Body of pancreas (tissue), 4 donors: ENCODE results near the gene SAMD13.

Source experiments
- CTCF ChIP-seq, 7 experiments: fragments of 450-650 bp in 4 of 7; fragments of 200-600 bp in 3 of 7; sonication (generic) in 3 of 7; IDR thresholded peaks; one replicate each; pipeline ENCODE4 v1.5.1; 2016 to 2019; ENCODE audit warnings: antibody characterized with exemption in 7 of 7
- POLR2A ChIP-seq, 3 donors: fragments of 450-650 bp; IDR thresholded peaks; one replicate each; pipeline ENCODE4 v1.6.1; 2016; ENCODE audit warnings: antibody characterized with exemption in 3 of 3, mild to moderate bottlenecking in 2 of 3

GRCh38 chr1:84319662-84320061, 18.2 kb downstream of the SAMD13 start:
- TF ChIP-seq CTCF (IDR thresholded peaks at IDR 0.05) (no peak), POLR2A (IDR thresholded peaks at IDR 0.05) (no peak)
